Endothelial cell of hepatic sinusoid (primary cell): ENCODE measurements around the gene CPVL.

ENCODE experiments used
- in situ Hi-C: cut with HindIII; loops from 2 replicates; pipeline ENCODE4 v1.10.0; 2017; ENCODE audit warnings: low sequenced_read_pairs

Gene CPVL

DNA sequence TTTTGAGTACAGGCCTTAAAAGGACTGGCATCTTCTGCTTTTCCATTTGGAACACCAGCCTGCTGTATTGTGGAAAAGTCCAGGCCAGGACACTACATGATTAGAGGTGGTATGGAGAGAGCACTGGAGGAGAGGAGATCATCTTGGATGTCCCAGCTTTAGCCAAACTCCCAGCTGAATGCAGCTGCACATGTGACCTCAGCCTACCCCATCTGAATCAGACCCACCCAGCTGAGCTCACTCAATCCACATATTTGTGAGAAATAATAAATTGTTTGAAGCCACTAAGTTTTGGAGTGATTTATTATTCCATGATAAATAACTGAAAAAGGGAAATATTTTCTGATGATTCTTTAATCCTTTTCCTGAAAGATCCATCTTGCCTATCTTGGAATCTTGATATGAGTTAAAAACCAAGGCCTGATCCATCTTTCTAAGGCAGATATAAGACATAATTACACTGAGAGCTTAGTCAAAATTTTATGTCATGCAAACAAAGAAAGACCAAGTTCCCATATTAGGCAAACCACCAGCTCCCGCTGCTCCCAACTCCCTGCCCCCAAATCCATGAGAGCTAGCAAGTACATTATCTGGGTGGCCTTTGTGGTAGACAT is 133.1 kb downstream of the CPVL start:
- in situ Hi-C loops: no loop called here

DNA sequence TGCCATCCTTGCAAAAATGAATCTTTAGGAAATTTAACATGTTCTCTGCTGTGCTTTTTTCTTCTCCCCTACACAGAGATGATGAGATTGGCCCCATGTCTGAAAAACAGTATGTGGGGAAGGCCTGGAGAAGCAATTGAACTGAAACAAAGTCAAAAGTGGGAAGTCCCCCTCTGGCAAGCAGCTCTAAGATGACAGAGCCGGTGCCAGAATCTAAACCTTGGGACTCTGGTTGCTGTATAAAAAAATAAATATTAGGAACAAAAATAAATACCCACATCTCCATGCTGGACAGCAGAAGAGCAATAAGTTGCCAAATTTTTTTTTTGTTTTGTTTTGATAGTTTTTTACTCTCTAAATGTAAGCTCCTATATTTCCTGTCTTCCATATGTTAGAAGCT is 136.4 kb downstream of the CPVL start:
- in situ Hi-C loops: no loop called here

DNA sequence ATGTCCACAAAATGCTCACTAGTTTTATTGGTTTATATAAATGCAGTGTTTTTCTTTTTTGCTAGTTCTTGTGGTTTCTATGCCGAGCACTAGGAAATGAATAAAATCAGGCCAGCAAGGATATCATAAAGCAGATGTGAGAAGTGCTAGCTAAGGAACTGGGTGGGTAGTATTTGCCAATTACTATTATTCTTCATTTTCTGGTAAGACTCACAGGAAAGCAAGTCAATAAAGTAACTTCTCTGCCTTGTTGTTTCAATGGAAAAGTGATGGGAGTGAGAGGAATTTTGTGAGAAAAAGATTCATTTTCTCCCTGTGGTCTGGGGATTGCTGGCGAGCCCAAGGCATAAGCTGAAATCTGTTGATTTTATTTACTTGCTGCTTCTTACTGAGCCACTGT is 137.7 kb downstream of the CPVL start:
- in situ Hi-C loops: no loop called here

DNA sequence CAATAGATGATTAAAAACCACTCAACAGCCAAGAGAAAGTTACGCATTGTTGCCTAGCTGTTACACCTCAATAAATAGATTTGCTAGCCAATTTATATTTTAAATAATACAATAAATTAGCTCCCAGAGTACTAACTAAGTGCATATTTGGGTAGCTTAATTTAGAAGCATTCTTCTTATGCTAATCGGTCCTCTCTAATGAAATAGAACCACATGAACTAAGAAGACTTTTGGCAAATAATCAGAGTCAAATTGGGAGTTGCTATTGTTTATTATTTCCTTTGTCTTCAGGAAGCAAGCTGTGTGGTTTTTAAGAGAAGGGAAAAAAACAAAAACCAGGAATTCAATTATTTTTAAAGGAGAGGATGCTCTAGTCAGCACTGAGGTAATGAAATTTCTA is 139.2 kb downstream of the CPVL start:
- in situ Hi-C loops: no loop called here

DNA sequence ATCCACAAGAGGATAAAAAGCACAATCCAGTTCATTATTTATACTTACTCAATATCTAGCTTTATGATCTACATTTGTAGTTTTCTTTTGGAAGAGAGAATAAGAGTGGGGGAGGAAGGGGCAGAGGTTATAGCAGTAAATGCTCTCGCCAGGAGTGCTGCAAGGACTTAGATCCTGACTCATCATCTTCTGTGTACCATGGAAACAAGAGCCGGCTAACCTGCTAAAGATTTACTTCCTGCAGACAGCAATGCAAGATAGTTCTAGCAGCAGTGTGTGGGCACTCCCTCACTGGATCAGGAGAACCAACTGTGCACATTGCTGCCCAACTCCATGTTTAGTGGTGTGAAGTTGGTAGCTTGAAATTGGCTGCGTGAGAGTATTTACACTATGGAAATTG is 140.5 kb downstream of the CPVL start:
- in situ Hi-C loops: no loop called here

DNA sequence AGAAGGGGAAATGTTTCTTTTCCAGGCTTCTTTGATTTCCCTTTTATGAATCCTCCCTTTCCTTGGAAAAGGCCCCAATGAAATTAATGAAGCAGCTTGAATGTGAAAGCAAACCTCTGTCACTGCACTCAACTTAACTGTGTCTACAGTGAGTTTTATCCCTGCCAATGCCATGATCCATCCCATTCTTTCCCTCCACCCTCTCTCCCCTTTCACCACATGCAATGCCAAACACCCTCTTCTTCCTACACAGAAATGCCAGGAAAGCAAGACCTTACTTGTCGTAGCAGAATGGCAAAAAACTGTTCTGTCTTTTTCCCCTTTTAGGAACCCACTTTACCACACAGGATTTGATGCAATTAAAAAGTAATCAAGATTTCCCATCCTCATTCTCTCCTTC is 140.9 kb downstream of the CPVL start:
- in situ Hi-C loops: no loop called here

DNA sequence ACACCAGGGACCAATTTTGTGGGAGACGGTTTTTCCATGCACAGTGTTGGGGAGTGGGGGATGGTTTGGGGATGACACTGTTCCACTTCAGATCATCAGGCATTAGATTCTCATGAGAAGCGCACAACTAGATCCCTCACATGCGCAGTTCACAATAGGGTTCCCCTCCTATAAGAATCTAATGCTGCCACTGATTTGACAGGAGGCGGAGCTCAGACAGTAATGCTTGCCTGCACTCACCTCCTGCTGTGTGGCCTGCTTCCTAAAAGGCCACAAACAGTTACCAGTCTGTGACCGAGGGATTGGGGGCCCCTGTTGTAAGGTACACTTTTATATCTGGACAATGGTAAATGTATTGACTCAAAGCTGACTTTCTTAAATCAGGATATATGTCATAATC is 142.6 kb downstream of the CPVL start:
- in situ Hi-C loops: no loop called here

DNA sequence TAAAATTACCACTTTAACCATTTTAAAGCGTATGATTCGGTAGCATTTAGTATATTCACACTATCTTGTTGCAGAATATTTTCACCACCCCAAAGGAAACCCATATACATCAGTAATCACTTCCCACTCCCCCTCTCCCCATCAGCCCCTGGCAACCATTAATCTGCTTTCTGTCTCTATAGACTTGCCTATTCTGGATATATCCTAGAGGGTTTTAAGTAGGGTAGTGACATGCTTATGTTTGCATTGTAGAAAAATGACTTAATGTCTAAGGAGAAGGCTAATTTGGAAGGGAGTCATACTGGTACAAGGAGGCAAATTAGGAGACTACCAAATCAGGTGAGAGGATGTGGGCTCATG is 145.6 kb downstream of the CPVL start:
- in situ Hi-C loops: no loop called here

DNA sequence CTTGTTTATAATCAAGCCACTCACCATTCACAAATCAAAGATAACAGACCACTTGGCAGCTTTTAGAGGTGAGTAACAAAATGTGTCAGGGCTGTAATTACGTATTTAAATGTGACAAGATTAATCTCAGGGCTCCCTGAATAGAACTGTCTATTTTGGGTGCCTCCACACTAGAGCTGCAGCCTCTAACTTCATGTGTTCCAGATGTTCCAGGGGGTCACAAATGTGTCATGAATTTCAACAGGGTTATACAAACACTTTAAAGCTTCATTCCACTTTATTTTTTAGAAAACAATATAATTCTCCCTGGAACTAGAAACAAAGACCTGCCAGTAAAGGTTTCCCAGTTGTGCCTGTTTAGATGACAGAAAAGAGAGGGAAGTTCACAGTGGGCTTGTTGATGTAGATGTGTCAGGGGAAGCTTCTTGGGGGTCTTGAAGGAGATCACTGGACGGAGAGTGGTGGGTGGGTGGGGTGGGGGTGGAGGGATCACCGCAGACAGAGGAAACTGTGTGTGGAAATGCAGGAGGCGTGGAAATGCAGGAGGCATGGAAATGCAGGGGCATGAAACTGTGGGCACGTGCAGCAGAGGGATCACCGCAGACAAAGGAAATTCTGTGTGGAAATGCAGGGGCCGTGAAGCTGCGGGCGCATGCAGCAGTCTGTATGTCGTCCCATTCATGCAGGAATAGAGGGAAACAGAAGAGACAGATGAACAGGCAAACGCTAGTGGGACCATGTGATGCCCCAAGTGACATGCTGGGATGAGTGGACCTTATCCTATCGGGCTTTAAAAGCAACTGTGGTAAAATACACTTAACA is 146.2 kb downstream of the CPVL start:
- in situ Hi-C loops: no loop called here

DNA sequence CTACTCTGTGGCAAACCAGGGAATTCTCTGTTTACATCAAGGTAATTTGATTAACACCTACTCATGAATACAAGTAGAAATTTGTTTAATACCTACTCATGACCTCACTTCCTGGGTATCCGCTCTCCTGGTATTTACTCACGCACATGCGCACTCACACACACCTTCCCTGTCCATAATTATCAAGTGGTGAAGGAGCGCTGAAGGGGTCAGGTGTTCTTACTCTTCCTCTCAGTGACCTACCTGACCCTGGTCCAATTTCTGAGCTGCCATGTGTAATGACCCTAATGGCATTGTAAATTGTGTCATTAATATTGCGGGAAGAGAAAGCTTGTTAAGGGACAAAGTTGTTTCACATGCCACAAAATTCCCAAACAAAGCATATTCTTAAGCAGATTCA is 146.9 kb downstream of the CPVL start:
- in situ Hi-C loops: no loop called here

DNA sequence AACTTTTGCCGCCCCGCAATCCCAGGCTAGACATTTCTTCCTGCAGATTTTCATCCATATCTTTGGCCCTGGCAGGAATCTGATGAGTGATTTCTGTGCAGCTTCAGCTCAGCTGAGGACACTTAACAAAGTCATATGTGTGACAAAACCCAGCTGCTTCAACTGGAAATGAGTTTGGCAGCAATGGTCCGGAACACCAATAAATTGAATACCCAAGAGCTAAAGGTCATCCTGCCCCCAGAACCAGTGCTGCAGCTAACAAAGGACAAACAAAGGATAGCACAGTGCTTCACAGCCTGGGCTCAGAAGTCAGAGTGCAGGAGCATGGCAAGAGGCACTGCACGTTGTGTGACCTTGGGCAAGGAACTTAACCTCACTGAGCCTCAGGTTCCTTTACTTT is 148.2 kb downstream of the CPVL start:
- in situ Hi-C loops: no loop called here

DNA sequence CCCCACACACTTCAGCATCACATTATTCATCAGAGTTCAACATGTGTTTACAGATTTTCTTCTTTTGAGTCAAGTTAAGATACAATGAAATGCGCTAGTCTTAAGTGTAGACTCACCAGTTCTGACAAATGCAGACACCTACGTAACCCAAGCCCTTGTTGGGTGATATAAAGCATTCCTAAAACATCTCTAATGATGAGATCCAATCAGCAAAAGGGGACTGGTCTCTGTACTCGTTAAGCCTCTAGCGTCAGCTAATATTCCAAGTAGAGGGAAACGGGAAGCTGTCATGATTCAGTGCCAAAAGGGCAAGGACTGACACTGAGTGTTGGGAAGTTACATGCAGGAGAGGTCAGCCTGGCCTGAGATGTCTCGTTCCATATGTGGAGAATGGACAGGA is 149.5 kb downstream of the CPVL start:
- in situ Hi-C loops: no loop called here

DNA sequence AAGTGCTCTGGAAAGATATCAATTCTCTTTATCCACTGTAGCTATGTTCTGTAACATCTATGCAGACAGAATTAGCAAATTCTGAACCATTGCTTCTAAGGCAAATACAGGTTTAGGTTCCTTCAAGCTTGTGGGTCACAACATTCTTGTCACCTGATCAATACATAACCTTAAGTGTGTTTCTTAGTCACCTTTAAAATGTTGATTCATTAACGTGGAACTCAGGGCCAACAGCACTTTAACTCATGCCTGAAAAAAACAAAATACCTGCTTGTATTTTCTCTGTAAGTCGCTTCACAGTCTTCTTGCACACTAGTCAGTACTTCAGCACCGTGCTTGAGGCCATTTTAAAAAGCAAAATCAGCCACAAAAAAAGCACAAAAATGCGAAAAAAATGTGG is 153.0 kb downstream of the CPVL start:
- in situ Hi-C loops: no loop called here

DNA sequence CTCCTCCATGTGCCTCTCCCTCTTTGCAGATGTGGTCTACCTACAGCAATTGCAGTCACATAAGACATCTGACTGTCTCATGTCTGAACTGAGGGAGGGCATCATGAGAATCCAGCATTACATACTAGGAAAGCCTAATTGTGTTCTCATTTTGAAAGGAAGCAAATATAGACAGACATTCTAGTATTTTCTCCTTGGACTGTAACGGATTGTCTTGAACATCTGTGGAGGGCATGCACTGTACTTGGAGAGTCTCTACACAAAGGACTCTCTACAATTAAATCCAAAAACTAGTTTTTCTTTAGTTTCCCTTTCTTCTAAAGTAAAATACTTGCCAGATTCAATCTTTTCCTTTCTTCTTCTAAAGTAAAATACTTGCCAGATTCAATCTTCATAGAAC is 153.5 kb downstream of the CPVL start:
- in situ Hi-C loops: no loop called here

DNA sequence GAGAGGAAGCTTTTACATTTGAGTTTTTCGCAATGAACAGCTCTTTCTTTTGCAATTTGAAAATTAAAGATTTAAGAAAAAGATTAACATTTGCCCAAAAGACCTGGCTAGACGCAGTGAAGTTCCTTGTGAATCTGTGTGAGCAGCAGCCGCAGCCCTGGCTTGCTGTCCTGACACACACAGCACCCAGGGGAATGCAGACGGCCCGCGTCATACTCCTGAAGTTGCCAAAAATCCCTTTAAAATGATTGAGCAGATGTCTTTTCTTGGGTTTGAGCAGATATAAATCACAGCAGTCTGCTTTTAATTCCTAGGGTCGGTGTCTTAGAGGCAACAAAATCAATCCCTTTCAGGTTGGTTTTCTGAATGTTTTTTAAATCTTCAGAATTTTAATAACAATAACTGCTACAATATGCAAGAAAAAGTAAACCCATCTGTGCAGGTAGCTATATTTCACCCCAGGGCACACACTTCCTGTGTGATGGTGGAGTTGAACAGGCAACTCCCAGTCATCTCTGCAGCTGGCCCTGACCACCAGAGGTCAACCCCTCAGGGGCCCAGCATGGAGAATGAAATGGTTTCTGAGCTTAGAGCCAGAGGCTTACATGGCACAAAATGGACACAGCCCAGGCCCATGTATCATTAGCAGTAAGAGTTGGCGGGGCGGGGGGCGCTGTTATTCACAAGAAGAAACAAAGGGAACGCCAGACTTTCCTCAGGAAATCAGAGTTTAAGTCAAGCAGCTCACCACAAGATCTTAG is 156.0 kb downstream of the CPVL start:
- in situ Hi-C loops: no loop called here

DNA sequence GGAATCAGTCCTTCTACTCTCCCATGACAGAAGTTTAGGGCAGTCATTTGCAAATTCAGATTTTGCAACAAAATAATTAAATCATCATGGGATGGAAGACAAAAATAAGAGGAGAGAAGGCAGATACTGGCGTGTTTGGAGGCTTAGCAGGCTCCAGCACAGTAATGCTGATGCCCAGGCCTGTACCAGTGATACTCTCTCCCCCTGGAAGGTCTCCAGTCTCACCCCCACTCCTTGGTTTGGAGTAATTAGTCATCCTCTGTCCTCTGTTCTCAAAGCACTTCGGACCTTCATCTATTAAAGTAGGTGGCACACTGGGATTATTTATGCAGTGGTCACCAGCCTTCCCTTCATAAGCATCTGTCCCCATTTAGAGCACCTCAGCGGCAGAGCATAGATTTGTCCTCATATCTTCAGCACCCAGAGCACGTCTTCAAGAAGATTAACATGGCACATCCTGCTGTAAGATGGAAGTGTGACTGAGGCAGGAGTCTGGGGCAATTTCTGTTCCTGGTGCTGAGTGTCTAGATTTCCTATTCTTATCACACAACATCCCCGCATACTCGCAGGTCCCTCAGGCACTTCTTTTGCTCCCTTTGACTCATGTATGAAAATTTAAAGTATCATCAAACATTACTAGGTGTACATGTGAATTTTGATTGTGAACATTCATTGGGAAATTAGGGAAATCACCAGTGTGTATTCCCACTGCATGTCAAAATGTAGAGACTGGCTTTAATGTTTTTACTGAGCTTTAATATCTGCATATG is 156.9 kb downstream of the CPVL start:
- in situ Hi-C loops: no loop called here

DNA sequence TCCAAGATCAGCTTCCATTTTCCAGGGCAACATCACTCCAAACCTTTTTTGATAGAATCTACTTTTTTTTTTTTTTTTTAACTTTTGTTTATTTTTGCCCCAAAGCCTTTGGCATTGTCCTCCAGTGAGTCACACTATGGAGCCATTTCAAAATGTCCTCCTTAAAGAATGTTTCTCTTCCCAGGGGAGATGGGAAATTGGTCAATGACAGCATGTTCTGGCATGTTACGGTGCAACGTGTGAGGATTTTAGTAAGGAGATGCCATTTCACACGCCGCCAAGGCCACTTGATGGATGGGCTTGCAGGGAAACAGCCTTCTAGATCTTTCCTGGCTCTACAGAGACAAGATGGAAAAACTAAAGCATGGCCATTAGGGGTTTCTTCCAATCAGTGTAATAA is 157.5 kb downstream of the CPVL start:
- in situ Hi-C loops: no loop called here

DNA sequence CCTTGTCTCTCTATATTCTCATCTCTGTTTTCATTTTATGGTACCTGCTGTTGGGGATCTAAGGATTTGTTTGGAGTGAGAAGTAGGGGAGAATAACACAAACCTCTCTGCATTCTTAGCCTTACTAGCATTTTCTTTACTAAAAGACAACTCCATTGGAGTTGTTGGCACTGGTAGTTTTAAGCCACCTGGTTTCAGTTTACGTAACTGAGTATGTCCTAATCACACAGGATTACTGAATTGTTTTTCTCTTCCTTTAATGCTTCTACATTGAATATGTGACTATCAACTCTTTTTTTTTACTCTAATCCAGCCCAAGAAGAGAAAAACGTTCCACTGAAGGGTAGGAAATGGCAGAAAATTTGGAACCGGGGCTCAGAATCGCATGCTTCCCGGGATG is 158.2 kb downstream of the CPVL start:
- in situ Hi-C loops: no loop called here

DNA sequence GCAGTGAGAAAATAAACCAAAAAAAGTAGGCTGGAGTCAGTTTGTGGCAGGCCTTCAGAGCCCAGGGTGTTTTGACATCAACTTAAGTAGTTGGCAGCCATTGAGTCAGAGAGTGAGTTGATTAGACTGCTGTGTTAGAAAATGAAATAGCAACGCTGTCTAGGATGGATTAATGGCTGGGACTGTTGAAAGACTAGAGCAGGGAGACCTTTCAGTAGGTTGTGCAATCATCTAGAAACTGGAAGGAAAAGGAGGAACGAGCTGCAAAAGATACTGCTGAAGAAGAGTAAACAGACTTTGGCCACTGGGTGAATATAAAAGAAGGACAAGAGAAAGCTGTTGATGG is 159.6 kb downstream of the CPVL start:
- in situ Hi-C loops: no loop called here

DNA sequence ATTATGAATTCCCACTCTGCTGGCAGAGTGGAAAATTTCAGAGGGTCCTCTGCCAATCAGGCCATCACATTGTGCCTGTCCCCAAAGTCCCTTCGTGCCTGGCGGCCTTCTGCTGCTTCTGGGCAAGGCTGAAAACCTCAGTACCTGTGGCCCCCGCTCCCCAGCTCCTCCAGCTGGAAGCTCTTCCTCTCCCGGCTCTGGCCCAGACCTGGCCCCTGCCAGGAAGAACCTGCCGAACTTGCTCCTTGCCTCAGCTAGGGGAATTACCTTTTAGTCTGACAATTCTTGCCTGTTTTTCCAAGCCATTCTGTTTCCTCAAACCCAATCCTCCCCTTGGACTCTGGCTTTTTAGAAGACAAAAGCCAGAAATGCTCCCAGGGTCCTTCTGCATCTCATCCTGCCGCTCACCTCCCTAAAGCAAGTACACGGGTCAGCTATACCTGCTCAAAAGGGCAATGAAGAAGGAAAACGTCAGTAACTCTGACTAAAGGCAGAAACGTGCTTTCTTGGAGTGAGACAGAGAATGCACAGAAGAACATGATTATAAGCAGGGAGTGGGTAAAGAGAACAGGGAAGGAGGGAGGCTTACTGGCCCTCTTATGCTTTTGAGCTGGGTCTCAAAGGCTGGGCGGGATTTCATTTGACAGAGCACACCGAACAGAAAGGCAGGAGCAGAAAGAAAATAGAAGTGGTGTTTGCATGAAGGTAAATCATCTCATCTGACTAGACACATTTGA is 160.1 kb downstream of the CPVL start:
- in situ Hi-C loops: no loop called here

DNA sequence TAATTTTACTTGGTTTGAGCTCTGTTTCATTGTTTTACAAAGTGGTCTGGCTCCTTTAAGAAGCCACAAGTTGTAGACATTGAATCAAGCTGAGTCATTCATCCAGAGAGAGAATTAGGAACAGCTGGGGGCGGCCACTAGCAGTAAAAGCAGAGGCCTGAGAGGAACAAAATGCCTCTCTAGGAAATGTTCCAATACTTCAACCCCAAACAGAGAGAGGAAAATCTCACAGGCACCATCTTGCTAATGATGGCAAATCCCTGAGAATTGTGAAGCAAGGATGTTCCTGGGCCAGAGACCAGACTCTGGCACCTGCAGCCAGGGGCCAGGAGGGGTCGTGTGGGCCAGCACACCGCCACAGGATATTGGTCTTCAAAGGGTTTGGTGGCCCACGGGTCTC is 161.7 kb downstream of the CPVL start:
- in situ Hi-C loops: no loop called here
